CD4-positive, alpha-beta T cell treated with Interferon gamma for 1 hour (primary cell): ENCODE measurements around the gene C1orf105.

Source experiments
- DNase-seq: peaks from one replicate; pipeline ENCODE4 v3.0.0-alpha.2; 2020

Gene C1orf105

GRCh38 chr1:172397633-172398032 is 22.9 kb upstream of the C1orf105 start:
- no peak for DNase-seq

GRCh38 chr1:172398193-172398592 is 22.3 kb upstream of the C1orf105 start:
- no peak for DNase-seq

- DNase-seq, result peak; percentile 2
Measured at GRCh38 chr1:172398970-172399755, 21.3 kb upstream of the C1orf105 start.

GRCh38 chr1:172399756-172400721 is 20.4 kb upstream of the C1orf105 start:
- DNase-seq, result no peak

- no peak for DNase-seq
Measured at GRCh38 chr1:172400722-172401105, 19.8 kb upstream of the C1orf105 start.

GRCh38 chr1:172401477-172401876 is 19.0 kb upstream of the C1orf105 start:
- no peak for DNase-seq

GRCh38 chr1:172401892-172402291 is 18.6 kb upstream of the C1orf105 start:
- DNase-seq, result no peak

- no peak for DNase-seq
Measured at GRCh38 chr1:172402878-172403569, 17.5 kb upstream of the C1orf105 start.

GRCh38 chr1:172404121-172404520 is 16.4 kb upstream of the C1orf105 start:
- no peak for DNase-seq

- DNase-seq, result no peak
Measured at GRCh38 chr1:172405912-172406311, 14.6 kb upstream of the C1orf105 start.

GRCh38 chr1:172406968-172407367 is 13.5 kb upstream of the C1orf105 start:
- DNase-seq, result no peak

- DNase-seq, result no peak
Measured at GRCh38 chr1:172408958-172409357, 11.5 kb upstream of the C1orf105 start.

- DNase-seq, result no peak
Measured at GRCh38 chr1:172410027-172410426, 10.5 kb upstream of the C1orf105 start.

- DNase-seq, result no peak
Measured at GRCh38 chr1:172411791-172412338, 8.6 kb upstream of the C1orf105 start.

GRCh38 chr1:172414331-172414730 is 6.2 kb upstream of the C1orf105 start:
- no peak for DNase-seq

GRCh38 chr1:172416496-172417035 is 3.9 kb upstream of the C1orf105 start:
- no peak for DNase-seq

- no peak for DNase-seq
Measured at GRCh38 chr1:172417557-172417956, 2.9 kb upstream of the C1orf105 start.

- DNase-seq, result no peak
Measured at GRCh38 chr1:172421974-172422604, 1.6 kb downstream of the C1orf105 start.

- DNase-seq, result no peak
Measured at GRCh38 chr1:172423336-172423735, 2.9 kb downstream of the C1orf105 start.

GRCh38 chr1:172425339-172425738 is 4.9 kb downstream of the C1orf105 start:
- no peak for DNase-seq

GRCh38 chr1:172427191-172427590 is 6.7 kb downstream of the C1orf105 start:
- DNase-seq, result no peak
